SH-SY5Y (cell line): ENCODE results near the gene TMEM184B.

ENCODE experiments used
- GATA2 ChIP-seq: IDR thresholded peaks from 2 replicates; pipeline ENCODE4 v1.6.1; 2011; ENCODE audit warnings: mild to moderate bottlenecking, low read depth, low read length
- GATA3 ChIP-seq: IDR thresholded peaks from 2 replicates; pipeline ENCODE4 v1.6.1; 2011; ENCODE audit warnings: low read depth, mild to moderate bottlenecking, low read length, moderate library complexity

Gene TMEM184B

DNA sequence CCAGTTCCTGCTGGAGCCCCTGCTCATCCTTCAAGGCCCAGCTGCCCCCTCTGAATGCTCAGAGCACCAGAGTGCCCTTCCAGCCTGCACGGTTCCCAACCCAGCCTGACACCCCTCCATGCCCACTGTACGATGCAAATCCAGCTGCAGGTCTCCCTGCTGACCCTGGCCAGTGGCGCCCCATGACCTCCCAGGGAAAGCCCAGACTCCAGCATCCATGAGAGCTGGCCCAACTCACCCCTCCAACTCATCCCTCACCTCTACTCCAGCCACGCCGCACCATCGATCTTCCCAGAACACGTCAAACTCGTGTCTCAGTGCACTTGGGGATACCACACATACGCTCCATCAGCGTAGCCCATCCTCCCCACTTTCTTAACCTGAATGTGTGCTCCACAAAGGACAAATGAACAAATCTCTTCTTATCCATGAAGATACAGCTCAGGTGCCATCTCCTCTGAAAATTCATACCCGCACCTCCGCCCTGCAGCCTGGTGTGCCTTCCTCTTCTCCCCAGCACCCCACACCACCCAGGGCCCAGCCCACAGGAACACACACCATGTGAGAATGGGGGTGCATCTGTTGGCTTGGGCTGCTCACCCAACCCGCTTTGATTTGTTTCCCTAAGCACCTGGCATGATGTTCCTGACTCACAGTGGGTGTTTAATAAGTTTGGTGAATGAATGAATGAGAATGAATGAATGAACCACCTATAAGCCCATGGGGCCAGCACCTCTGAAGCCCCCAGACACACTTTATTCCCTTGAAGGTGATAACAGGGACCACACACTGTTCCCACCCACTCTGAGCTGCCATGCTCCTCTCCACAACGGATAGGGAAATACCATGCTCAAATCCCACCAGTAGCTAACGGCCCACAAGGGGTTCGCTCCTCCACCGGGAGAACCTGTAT, 97.3 kb downstream of the TMEM184B start:
- TF ChIP-seq GATA3 (no peak), GATA2 (no peak)

DNA sequence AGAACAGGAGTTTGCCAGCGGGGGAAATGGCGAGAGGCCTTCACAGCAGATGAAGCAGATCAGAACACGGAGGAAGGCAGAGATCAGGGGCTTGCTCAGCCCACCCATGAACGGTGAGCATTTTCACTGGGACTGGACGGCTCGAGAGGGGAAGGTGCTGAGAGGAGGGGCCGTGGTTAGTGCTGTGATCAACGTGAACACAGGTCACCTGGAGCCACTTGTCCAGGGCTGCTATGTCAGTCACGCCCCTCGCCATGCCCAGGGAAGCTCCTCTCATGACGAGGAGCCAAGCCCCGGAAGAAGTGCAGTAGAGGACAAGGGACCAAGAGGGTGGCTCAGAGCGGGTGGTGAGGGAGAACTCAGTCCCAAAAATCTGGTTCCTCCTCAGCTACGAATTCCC, 98.2 kb downstream of the TMEM184B start:
- TF ChIP-seq GATA3: no peak
- no peak for TF ChIP-seq GATA2

DNA sequence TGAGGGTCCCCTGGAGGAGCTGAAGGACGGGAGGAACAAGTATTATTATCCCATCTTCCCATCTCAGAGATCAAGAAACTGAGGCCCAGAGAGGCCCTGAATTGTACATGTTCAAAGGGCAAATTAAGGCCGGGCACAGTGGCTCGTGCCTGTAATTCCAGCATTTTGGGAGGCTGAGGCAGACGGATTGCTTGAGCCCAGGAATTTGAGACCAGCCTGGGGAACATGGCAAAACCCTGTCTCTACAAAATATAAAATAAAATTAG, 99.2 kb downstream of the TMEM184B start:
- TF ChIP-seq GATA2 (no peak), GATA3 (no peak)

DNA sequence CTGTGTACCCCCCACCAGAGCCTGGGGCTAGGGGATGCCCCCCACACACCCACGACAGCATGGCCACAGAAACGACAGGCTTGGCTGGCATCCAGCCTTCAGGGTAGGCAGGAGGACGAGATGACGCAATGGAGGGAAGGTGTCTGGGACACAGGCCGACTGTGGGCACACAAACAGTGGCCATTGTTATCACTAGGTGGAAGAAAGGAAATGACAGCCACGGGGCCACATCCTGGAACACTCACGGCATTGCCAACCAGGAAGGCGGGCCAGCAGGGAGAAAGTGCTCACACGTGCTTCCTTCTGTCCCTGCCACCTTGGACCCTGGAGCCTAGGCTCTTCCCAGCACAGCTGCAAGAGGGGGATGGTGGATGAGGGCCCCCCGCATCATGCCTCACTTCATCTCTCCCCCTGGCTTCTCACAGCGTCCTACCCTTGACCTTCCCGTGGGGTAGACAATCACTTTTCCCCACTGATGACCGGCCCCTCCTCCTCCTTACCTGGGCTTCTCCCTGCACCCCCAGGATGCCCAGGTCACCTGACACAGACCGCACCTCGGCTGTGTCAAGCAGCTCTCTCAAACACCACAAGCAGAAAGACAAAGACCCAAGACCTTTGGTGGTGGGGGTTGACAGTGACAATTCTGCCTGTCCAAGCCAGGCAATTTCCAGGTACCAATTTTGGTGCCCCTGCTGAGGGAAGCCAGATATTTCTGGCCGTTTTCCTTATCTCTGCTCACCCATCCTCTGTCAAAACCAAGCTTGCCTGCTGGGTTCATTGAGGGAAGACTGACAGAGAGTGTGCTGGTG, 99.8 kb downstream of the TMEM184B start:
- no peak for TF ChIP-seq GATA2

DNA sequence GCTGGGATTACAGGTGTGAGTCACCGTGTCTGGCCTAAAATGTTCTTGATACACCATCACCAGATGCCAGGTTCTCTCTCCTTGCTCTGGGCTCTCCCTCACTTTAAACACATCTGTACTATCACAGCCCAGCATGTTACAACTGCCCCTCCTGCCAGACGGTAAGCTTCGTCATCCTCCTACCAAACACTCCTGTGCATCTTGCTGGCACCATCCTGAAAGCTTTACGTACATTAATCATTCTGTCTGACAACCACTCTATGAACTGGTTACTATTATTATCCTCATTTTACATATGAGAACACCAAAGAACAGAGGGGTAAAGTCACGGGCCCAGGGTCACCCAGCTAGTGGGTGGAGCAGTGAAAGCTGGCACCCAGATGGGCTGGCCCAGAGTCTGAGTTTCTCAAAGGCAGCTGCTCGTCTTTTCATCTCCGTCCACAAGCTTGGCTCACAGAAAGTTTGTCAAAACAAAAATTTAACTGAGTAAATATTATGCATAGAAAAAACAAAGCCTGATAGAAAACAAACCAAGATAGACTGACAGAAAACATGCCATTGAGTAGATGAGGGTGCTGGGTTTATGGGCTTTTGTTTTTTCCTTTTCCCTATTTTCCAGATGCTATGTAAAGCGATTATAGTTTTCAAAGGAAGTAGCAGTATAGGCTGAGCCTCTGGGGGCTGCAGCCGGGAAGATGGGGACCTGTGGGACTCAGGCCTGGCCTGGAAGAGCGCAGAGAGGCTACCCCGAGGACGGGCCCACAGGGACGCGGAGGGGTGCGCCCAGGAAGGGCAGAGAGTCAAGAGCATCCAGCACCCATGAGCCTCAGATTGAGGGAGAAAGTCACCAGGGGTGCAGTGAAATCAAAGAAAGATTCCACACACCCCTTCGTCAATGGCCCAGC, 100.6 kb downstream of the TMEM184B start:
- TF ChIP-seq GATA2: no peak
- TF ChIP-seq GATA3: no peak

DNA sequence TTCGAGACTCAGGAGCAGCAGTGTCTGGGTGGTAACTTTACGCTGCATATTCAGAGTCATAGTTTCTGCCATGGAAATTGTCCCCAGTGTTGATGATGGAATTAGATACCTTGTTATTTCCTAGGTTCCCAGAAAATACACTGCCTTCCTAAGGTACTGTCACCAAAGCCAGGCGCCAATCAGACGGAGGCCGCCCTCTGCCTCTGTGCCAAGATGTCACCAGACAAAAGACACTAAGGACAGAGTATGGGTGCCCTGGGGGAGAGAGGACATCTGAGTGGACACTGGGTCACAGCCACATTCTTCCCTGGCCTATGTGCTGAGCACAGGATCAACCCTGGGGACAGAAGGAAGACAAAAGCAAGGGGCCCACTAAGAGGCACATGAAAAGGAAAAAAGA, 102.3 kb downstream of the TMEM184B start:
- TF ChIP-seq GATA3: no peak
- TF ChIP-seq GATA2: no peak
